GM13976 (cell line): Measurements from ENCODE around the gene FOXP1.

Source experiments
- DNase-seq: peaks from one replicate; pipeline ENCODE4 v3.0.0; 2012; ENCODE audit warnings: low spot score
- CTCF ChIP-seq: IDR thresholded peaks from 2 replicates; pipeline ENCODE4 v1.5.1; 2012; ENCODE audit warnings: borderline replicate concordance, mild to moderate bottlenecking; ENCODE audit not compliant: insufficient read depth; ENCODE audit errors: extremely low read depth, missing control alignments, control extremely low read depth
- in situ Hi-C: fragments of 300-500 bp; cut with MboI; formaldehyde crosslinking; loops from one replicate; pipeline ENCODE4 v1.12.0; 2022; ENCODE audit warnings: low sequenced_read_pairs, mixed read lengths, inconsistent platforms; ENCODE audit not compliant: unreplicated experiment

The FOXP1 gene

DNA sequence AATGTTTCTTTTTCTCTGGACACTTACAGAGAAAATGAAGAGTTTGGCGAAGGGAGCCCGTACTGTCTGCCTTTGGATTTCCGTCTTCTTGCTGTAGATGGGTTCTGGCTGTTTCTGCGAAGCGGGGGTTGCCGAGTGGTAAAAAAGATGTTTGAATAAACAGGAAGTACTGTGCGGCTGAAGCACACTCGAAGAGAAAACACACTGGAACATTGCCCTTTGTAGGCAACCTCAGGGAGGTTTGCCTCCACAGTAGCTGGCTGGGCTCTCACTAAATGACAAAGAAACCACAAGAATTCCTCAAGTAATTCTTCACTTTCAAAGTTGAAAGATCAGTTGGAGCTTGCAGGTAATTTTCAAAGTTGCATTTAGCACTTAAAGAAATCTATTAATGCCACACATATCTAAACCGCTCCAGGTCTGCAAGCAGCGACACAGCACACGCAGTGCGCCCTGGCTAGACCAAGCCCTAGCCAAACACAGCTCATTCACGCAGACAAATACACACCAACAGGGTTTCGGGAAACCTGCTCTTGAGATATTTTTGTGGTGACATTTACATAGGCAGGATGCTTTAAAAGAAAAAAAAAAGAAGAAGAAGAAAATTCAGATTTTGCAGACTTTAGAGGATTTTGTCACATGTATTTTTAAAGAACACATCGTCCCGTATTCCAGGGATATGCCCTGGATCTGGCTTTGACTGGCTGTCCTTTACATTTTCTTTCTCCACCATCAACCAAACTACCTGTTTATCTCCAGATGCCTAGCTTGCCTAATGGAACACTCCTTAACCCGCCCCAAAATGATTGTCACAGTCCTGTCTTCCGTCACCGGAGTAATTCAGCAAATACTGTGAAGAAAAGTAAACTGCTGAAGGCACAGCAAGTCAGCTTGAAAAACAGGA lies 452.8 kb downstream of the FOXP1 start:
- in situ Hi-C loops, result no loop called here
- DNase-seq, result peak; percentile 13
- no peak for TF ChIP-seq CTCF

- in situ Hi-C loops, result no loop called here
- TF ChIP-seq CTCF, result no peak
- DNase-seq, result no peak
Measured at GRCh38 chr3:71129611-71130431, 453.7 kb downstream of the FOXP1 start.

- in situ Hi-C loops, result no loop called here
- no peak for TF ChIP-seq CTCF
Measured at GRCh38 chr3:71128961-71129360, 454.6 kb downstream of the FOXP1 start.

DNA sequence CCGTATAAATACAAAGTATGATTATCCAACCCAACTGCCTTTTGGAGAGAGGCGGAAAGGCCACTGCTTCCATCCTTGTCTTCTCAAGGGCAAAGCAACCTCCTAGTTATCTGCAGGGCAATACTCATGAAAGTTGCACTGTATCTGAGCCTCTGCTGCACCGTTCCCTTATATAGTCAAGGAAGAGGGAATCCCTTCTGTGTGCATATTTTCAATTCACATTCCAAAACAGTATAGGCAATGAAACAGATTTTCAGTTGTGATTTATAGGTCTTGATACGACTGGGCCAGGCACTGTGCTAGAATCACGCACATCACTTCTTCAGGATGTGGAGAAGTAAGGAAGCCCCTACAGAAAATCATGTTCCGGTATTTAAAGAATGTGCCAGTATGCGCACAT lies 455.7 kb downstream of the FOXP1 start:
- in situ Hi-C loops, result no loop called here
- DNase-seq, result no peak

More at GRCh38 chr3:71128961-71129360, 454.6 kb downstream of the FOXP1 start:
- DNase-seq, result no peak

GRCh38 chr3:71127052-71127831 lies 456.3 kb downstream of the FOXP1 start:
- in situ Hi-C loops, result no loop called here
- no peak for DNase-seq
- no peak for TF ChIP-seq CTCF

More for the DNA sequence above, 455.7 kb downstream of the FOXP1 start:
- no peak for TF ChIP-seq CTCF

DNA sequence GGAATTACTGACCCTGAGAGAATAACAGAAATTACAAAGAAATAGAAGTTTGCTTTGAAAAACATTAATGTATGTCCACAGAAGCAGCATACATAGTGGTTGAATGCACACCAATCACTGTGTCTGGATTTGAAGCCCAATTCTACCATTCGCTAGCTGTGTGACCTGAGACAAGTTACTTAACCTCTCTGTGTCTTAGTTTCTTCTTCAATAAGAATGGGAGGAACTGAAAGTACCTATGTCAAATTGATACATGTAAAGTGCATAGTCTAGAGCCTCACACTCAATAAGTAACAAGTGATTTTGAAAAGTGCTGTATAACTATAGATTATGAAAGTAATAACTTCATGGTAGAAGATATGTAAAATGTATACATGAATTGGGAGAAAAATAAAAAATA lies 457.8 kb downstream of the FOXP1 start:
- TF ChIP-seq CTCF, result no peak
- in situ Hi-C loops, result no loop called here
- no peak for DNase-seq
